Lung (tissue), 12 donors: ENCODE data around the gene TYRO3. TPM values are rescaled to one million over a fixed set of nuclear protein-coding genes. Genes with fewer than 3 reads are reported as not detected.

Experiments used
- ATAC-seq: fragments of 200-7000 bp; cut with Tn5 transposase; one replicate; pipeline ENCODE4 v1.9.1; 2020; ENCODE audit warnings: moderate number of reproducible peaks; ENCODE audit not compliant: insufficient read depth, low FRiP score
- DNase-seq, 3 donors: peaks; one replicate each; pipeline ENCODE4 v3.0.0-alpha.2; 2013 to 2017
- H3K27ac ChIP-seq, 2 donors: one replicate each; pipeline ENCODE4 v1.5.1; 2013; ENCODE audit warnings: mild to moderate bottlenecking in 2 of 2, moderate library complexity in 2 of 2, control low read depth in 1 of 2, inconsistent platforms in 1 of 2, low read depth in 1 of 2, low read length in 1 of 2
- H3K27me3 ChIP-seq, 3 donors: one replicate each; pipeline ENCODE4 v1.5.1; 2013; ENCODE audit warnings: low read length in 2 of 3; ENCODE audit not compliant: control insufficient read depth in 3 of 3, insufficient read depth in 3 of 3
- H3K36me3 ChIP-seq, 4 donors: one replicate each; pipeline ENCODE4 v1.5.1; 2013; ENCODE audit warnings: low read length in 4 of 4, mild to moderate bottlenecking in 1 of 4, moderate library complexity in 1 of 4; ENCODE audit not compliant: control insufficient read depth in 4 of 4, insufficient read depth in 4 of 4
- H3K4me1 ChIP-seq, 5 donors: one replicate each; pipeline ENCODE4 v1.5.1; 2013; ENCODE audit warnings: low read length in 5 of 5, mild to moderate bottlenecking in 2 of 5, moderate library complexity in 1 of 5; ENCODE audit not compliant: control insufficient read depth in 5 of 5, insufficient read depth in 5 of 5
- H3K4me3 ChIP-seq: one replicate; pipeline ENCODE4 v1.5.1; 2013; ENCODE audit warnings: mild to moderate bottlenecking, control low read depth, moderate library complexity
- H3K9ac ChIP-seq, 2 donors: one replicate each; pipeline ENCODE4 v1.5.1; 2013; ENCODE audit warnings: low read length in 2 of 2, control low read depth in 1 of 2; ENCODE audit not compliant: insufficient read depth in 1 of 2
- H3K9me3 ChIP-seq, 4 donors: one replicate each; pipeline ENCODE4 v1.5.1; 2013; ENCODE audit warnings: low read length in 3 of 4, mild to moderate bottlenecking in 1 of 4, moderate library complexity in 1 of 4; ENCODE audit not compliant: control insufficient read depth in 4 of 4, insufficient read depth in 3 of 4
- CTCF ChIP-seq: IDR thresholded peaks from 2 replicates; pipeline ENCODE4 v1.5.1; 2012; ENCODE audit warnings: mild to moderate bottlenecking; ENCODE audit errors: control extremely low read depth, extremely low read depth
- WGBS, 2 donors: extraction: QIAGEN DNeasy Blood & Tissue Kit; methylation state at CpG; one replicate each; pipeline ENCODE4 v1.1.7; 2013; 5-methylcytosine and 5-hydroxymethylcytosine counted together
- polyA plus RNA-seq, 2 donors: library from polyadenylated mRNA; stranded (reverse); fragments of 200-250 nt; gene quantifications; one replicate each; pipeline ENCODE4 v1.2.1, GENCODE V29; 2013
- total RNA-seq, 2 donors: library from RNA; depleted of rRNA in 1 of 2; stranded (reverse); fragments of >200 nt in 1 of 2; gene quantifications; one replicate each; pipeline ENCODE4 v1.2.1, GENCODE V29; 2014 to 2021
- donor health status: control.
- donor health status: control.
- donor health status: Bipolar disorder and iron deficiency.
- donor health status: healthy.
- donor health status: DM: yes; HTN: yes; CAD: no.

Gene TYRO3
- total and polyA plus RNA-seq, 4 donors = 4.2 to 17.9 (median 12.6) TPM

GRCh38 chr15:41554343-41554742, 4.7 kb upstream of the TYRO3 start:
- 87 to 92% methylated on average over 5 of the region's 5 CpGs for WGBS, 2 donors
- DNase-seq (no peak), ATAC-seq (no peak)
- peaks cover 0 to 14% (median 5%) of the 10 kb centered on the region in 5 donors for H3K4me1 ChIP-seq
- no peaks in the 10 kb centered on the region for H3K9me3 ChIP-seq
- no peaks in the 10 kb centered on the region for H3K27me3 ChIP-seq
- no peak for TF ChIP-seq CTCF
- H3K27ac ChIP-seq = peak overlapping the region in 1 of 2 donors; percentile 10
- H3K4me3 ChIP-seq = no peak overlapping the region
- no peaks in the 10 kb centered on the region for H3K36me3 ChIP-seq
- H3K9ac ChIP-seq = no peak overlapping the region

- peaks cover 0 to 18% (median 6%) of the 10 kb centered on the region in 5 donors for H3K4me1 ChIP-seq
- TF ChIP-seq CTCF = no peak
- DNase-seq (no peak), ATAC-seq (no peak)
- no peak overlapping the region for H3K9ac ChIP-seq
- H3K36me3 ChIP-seq = no peaks in the 10 kb centered on the region
- no peak overlapping the region for H3K4me3 ChIP-seq
- WGBS, 2 donors = 69 to 74% methylated on average over 3 of the region's 3 CpGs
- H3K27ac ChIP-seq = no peak overlapping the region
- H3K9me3 ChIP-seq = no peaks in the 10 kb centered on the region
- no peaks in the 10 kb centered on the region for H3K27me3 ChIP-seq
Observed at GRCh38 chr15:41554915-41555314, 4.1 kb upstream of the TYRO3 start.

GRCh38 chr15:41556677-41557076, 2.3 kb upstream of the TYRO3 start:
- TF ChIP-seq CTCF = no peak
- no peak overlapping the region for H3K9ac ChIP-seq
- no peak overlapping the region for H3K27ac ChIP-seq
- peaks cover 0 to 30% (median 12%) of the 10 kb centered on the region in 5 donors for H3K4me1 ChIP-seq
- DNase-seq (no peak), ATAC-seq (no peak)
- 47 to 71% methylated on average over 5 of the region's 5 CpGs for WGBS, 2 donors
- no peak overlapping the region for H3K4me3 ChIP-seq
- H3K27me3 ChIP-seq = no peaks in the 10 kb centered on the region
- H3K36me3 ChIP-seq = no peaks in the 10 kb centered on the region
- peaks cover 0 to 3% (median 0%) of the 10 kb centered on the region in 4 donors for H3K9me3 ChIP-seq

GRCh38 chr15:41557673-41558399, 1.2 kb upstream of the TYRO3 start:
- 5 to 9% methylated on average over 7 of the region's 7 CpGs for whole genome bisulfite sequencing, 2 donors
- ATAC-seq (peak; percentile 17), DNase-seq (peak; percentile 86 to 89 (median 87))
- peaks cover 0 to 42% (median 14%) of the 10 kb centered on the region in 5 donors for H3K4me1 ChIP-seq
- peak; percentile 61 for TF ChIP-seq CTCF
- peaks cover 0 to 3% (median 0%) of the 10 kb centered on the region in 4 donors for H3K9me3 ChIP-seq
- no peaks in the 10 kb centered on the region for H3K27me3 ChIP-seq
- H3K4me3 ChIP-seq = no peak overlapping the region
- H3K9ac ChIP-seq = no peak overlapping the region
- H3K27ac ChIP-seq = peak overlapping the region in 1 of 2 donors; percentile 20
- H3K36me3 ChIP-seq = no peaks in the 10 kb centered on the region
